NCI-H1105 (cell line): ENCODE measurements around the gene GMPPA.

Experiments used
- DNase-seq: peaks from one replicate; lab custom pipeline; 2025; lab: John Stamatoyannopoulos, UW

GMPPA gene

GRCh38 chr2:219468410-219469185 lies 30.1 kb upstream of the GMPPA start:
- DNase-seq = no peak

DNA sequence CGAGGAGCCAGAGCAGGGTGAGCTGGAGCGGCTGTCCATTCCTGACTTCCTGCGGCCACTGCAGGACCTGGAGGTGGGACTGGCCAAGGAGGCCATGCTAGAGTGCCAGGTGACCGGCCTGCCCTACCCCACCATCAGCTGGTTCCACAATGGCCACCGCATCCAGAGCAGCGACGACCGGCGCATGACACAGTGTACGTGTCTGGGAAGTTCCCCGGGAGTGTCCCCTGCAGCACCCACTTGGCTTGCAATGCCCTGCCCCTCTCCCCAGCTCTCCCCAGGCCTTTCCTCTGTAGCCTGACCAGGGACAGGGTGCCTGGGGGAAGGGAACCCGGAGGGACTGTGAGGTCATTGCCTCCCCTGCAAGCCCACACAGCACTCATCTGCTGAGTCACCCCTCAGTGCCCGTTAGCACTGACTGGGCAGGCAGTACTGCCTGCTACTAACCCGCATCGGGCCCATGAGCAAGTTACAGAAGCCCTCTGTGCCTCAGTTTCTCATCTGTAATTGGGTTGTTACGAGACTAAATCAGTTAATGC lies 29.4 kb upstream of the GMPPA start:
- DNase-seq = no peak

- no peak for DNase-seq
Measured at GRCh38 chr2:219470429-219470828, 28.3 kb upstream of the GMPPA start.

GRCh38 chr2:219471476-219472371 lies 27.0 kb upstream of the GMPPA start:
- no peak for DNase-seq

- no peak for DNase-seq
Measured at GRCh38 chr2:219472629-219473187, 26.0 kb upstream of the GMPPA start.

- no peak for DNase-seq
Measured at GRCh38 chr2:219473511-219473910, 25.2 kb upstream of the GMPPA start.

GRCh38 chr2:219474285-219475060 lies 24.2 kb upstream of the GMPPA start:
- DNase-seq = no peak

GRCh38 chr2:219475278-219475677 lies 23.4 kb upstream of the GMPPA start:
- DNase-seq = no peak

- DNase-seq = peak; percentile 56
Measured at GRCh38 chr2:219475697-219476651, 22.7 kb upstream of the GMPPA start.

DNA sequence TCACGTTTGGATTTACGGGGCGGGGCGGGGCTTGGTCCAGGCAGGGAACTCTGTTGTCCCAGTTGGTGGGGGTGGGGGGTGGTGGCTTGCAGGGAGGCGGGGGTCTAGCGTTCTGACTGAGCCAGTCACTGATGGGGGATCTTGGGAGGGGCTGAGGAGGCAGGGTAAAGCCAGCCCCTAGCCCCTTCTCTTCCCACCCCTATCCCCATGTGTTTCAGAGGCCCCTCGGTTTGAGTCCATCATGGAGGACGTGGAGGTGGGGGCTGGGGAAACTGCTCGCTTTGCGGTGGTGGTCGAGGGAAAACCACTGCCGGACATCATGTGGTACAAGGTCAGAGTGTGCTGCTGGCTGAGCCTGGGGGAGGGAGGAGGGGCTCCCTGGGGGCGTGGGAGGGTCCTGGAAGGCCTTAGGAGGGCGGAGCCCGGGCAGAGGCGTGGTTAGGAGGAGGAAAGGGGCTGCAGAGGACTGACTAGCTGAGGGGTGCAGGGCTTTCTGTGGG lies 22.0 kb upstream of the GMPPA start:
- no peak for DNase-seq

GRCh38 chr2:219477179-219477578 lies 21.5 kb upstream of the GMPPA start:
- DNase-seq = no peak

DNA sequence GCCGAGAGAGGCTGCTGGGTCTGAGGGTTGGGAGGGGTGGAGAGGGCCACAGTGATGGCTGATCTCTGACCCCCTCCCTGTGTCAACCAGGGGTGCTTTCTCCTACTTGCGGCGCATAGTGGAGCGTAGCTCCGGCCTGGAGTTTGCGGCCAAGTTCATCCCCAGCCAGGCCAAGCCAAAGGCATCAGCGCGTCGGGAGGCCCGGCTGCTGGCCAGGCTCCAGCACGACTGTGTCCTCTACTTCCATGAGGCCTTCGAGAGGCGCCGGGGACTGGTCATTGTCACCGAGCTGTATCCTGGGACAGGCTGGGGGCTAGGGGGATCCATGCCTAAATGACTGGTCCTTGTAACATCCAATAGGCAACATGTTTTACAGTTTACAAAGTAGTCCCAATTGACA lies 20.9 kb upstream of the GMPPA start:
- DNase-seq = no peak

DNA sequence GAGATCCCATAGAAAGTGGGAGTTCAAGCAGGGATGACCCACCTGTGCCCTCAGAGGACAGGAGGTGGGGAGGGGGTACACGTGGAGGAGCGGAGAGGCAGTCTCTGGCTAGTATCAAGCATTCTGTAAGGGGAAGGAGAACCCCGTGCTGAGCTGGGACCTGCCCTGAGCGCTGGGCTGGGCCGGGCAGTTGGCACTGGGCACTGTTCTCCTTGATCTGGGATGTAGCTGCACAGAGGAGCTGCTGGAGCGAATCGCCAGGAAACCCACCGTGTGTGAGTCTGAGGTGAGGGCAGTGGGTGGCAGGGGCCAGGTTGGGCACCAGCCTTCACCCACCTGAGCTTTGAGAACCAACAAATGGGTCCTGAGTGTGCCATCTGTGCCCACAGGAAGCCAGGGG lies 19.8 kb upstream of the GMPPA start:
- DNase-seq = no peak

GRCh38 chr2:219480004-219480403 lies 18.7 kb upstream of the GMPPA start:
- DNase-seq = no peak

DNA sequence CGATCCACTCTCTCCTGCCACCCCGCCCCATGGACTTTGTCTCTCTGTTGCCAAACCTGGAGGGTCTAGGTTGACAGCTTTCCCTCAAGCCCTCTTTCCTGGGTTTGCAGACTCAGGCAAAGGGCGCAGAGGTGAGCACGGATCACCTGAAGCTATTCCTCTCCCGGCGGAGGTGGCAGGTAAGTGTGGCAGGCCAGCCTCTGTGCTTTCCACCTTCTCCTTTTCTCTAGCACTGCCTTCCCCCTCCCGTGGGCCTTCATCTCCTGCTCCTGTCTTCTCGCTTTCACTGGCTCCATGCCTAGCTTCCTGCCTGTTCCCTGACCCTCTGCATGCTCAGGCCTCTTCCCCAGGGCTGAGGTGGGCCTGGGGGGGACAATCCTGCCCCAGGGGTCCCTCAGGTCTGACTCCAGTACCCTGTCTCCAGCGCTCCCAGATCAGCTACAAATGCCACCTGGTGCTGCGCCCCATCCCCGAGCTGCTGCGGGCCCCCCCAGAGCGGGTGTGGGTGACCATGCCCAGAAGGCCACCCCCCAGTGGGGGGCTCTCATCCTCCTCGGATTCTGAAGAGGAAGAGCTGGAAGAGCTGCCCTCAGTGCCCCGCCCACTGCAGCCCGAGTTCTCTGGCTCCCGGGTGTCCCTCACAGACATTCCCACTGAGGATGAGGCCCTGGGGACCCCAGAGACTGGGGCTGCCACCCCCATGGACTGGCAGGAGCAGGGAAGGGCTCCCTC lies 15.9 kb upstream of the GMPPA start:
- no peak for DNase-seq

DNA sequence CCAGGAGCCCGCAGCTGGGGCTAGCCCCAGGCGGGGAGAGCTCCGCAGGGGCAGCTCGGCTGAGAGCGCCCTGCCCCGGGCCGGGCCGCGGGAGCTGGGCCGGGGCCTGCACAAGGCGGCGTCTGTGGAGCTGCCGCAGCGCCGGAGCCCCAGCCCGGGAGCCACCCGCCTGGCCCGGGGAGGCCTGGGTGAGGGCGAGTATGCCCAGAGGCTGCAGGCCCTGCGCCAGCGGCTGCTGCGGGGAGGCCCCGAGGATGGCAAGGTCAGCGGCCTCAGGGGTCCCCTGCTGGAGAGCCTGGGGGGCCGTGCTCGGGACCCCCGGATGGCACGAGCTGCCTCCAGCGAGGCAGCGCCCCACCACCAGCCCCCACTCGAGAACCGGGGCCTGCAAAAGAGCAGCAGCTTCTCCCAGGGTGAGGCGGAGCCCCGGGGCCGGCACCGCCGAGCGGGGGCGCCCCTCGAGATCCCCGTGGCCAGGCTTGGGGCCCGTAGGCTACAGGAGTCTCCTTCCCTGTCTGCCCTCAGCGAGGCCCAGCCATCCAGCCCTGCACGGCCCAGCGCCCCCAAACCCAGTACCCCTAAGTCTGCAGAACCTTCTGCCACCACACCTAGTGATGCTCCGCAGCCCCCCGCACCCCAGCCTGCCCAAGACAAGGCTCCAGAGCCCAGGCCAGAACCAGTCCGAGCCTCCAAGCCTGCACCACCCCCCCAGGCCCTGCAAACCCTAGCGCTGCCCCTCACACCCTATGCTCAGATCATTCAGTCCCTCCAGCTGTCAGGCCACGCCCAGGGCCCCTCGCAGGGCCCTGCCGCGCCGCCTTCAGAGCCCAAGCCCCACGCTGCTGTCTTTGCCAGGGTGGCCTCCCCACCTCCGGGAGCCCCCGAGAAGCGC lies 15.0 kb upstream of the GMPPA start:
- no peak for DNase-seq

- DNase-seq = peak; percentile 36
Measured at GRCh38 chr2:219484343-219485200, 14.1 kb upstream of the GMPPA start.

DNA sequence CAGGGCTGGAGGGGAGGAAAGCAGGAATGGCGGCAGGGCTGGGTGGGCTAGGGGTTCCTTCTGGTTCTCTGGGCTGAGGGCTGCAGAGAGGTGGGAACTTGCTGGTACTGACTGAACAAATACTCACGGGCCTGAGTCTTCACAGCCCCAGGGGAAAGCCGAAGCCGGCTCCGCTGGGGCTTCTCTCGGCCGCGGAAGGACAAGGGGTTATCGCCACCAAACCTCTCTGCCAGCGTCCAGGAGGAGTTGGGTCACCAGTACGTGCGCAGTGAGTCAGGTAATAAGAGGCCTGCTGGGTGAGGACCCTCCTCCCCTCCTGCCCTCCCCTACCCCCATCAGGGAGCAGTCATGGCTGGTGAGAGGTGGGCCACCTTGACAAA lies 13.5 kb upstream of the GMPPA start:
- no peak for DNase-seq
